ENCODE results near the gene AZU1.

AZU1 gene

GRCh38 chr19:803099-803561 lies 24.5 kb upstream of the AZU1 start:
- DNase-seq (ENCODE audit: low spot score) = no peak

GRCh38 chr19:803686-804418 lies 23.8 kb upstream of the AZU1 start:
- TF ChIP-seq CTCF (IDR thresholded peaks at IDR 0.05; ENCODE audit: extremely low read depth, missing control alignments) = no peak
- peak; percentile 42 for DNase-seq (ENCODE audit: low spot score)

More at GRCh38 chr19:803099-803561, 24.5 kb upstream of the AZU1 start:
- no peak for TF ChIP-seq CTCF (IDR thresholded peaks at IDR 0.05; ENCODE audit: extremely low read depth, missing control alignments)

- no peak for TF ChIP-seq CTCF (IDR thresholded peaks at IDR 0.05; ENCODE audit: extremely low read depth, missing control alignments)
- peak; percentile 39 for DNase-seq (ENCODE audit: low spot score)
Measured at GRCh38 chr19:804419-805165, 23.0 kb upstream of the AZU1 start.

- no peak for TF ChIP-seq CTCF (IDR thresholded peaks at IDR 0.05; ENCODE audit: extremely low read depth, missing control alignments)
- peak; percentile 46 for DNase-seq (ENCODE audit: low spot score)
Measured at GRCh38 chr19:805166-805551, 22.5 kb upstream of the AZU1 start.

GRCh38 chr19:805600-806550 lies 21.8 kb upstream of the AZU1 start:
- DNase-seq (ENCODE audit: low spot score) = peak; percentile 40
- no peak for TF ChIP-seq CTCF (IDR thresholded peaks at IDR 0.05; ENCODE audit: extremely low read depth, missing control alignments)

- no peak for DNase-seq (ENCODE audit: low spot score)
- no peak for TF ChIP-seq CTCF (IDR thresholded peaks at IDR 0.05; ENCODE audit: extremely low read depth, missing control alignments)
Measured at GRCh38 chr19:806815-807421, 20.7 kb upstream of the AZU1 start.
